Esophagus squamous epithelium (tissue), 4 donors: Measurements from ENCODE around the gene FOXP1.

Experiments used
- CTCF ChIP-seq, 6 experiments: fragments of 450-650 bp in 4 of 6; fragments of 200-600 bp in 2 of 6; sonication (generic) in 2 of 6; IDR thresholded peaks; one replicate each; pipeline ENCODE4 v1.5.1; 2016 to 2019; ENCODE audit warnings: antibody characterized with exemption in 6 of 6, mild to moderate bottlenecking in 4 of 6, moderate library complexity in 4 of 6
- POLR2A ChIP-seq, 4 donors: fragments of 450-650 bp; IDR thresholded peaks; one replicate each; pipeline ENCODE4 v1.6.1; 2017; ENCODE audit warnings: antibody characterized with exemption in 4 of 4, mild to moderate bottlenecking in 4 of 4, moderate library complexity in 3 of 4

- TF ChIP-seq CTCF (IDR thresholded peaks at IDR 0.05) (no peak), POLR2A (IDR thresholded peaks at IDR 0.05) (no peak)
Observed at GRCh38 chr3:70988111-70988510, 595.4 kb downstream of the FOXP1 start.
